ENCODE data around the gene TATDN3.
"Not testable (repeated sequence)": the region's sequence is repeated elsewhere in the genome, so short reads cannot be mapped to it uniquely, and the experiment has no call there.

TATDN3 gene

GRCh38 chr1:212860713-212861581, 69.3 kb downstream of the TATDN3 start:
- Histone ChIP-seq H2BK120ac (ENCODE audit: low read depth, low read length) (no peak overlapping the region), H3K79me1 (ENCODE audit: low read depth, low read length) (peaks cover 9% of the 10 kb centered on the region), H3K4ac (ENCODE audit: low read length) (no peak overlapping the region), H3K27ac (replicated peaks; ENCODE audit: low read length) (no peak overlapping the region), H2AK5ac (ENCODE audit: low read depth, low read length) (no peak overlapping the region), H2BK5ac (ENCODE audit: low read length) (no peak overlapping the region), H3K18ac (ENCODE audit: low read length) (no peak overlapping the region), H2BK12ac (ENCODE audit: low read length) (no peak overlapping the region), H3K9me3 (replicated peaks in 1 of 2; ENCODE audit: control insufficient read depth in 2 of 2, insufficient read depth in 1 of 2, low read depth in 1 of 2, low read length in 2 of 2) (peaks cover 0 to 5% of the 10 kb centered on the region in 2 donors), H3K14ac (ENCODE audit: low read length) (no peak overlapping the region), H2BK15ac (ENCODE audit: low read length) (no peak overlapping the region), H4K91ac (ENCODE audit: low read depth, low read length, poor library complexity) (no peak overlapping the region), H3K23ac (ENCODE audit: low read depth, low read length, poor library complexity) (no peak overlapping the region), H2AFZ (ENCODE audit: low read length) (no peak overlapping the region), H3K4me3 (ENCODE audit: low read length in 2 of 2) (peak overlapping the region in 1 of 2 donors; percentile 72), H3K27me3 (ENCODE audit: control insufficient read depth in 3 of 3, insufficient read depth in 3 of 3, low read depth in 1 of 3, low read length in 3 of 3) (no peaks in the 10 kb centered on the region), H3K4me1 (ENCODE audit: control insufficient read depth in 2 of 2, insufficient read depth in 1 of 2, low read depth in 1 of 2, low read length in 2 of 2) (peaks cover 8 to 9% of the 10 kb centered on the region in 2 donors), H3K4me2 (ENCODE audit: insufficient read depth, low read length, poor library complexity, severe bottlenecking) (no peak overlapping the region), H3K9ac (ENCODE audit: low read depth, low read length, poor library complexity) (no peak overlapping the region), H3K36me3 (replicated peaks in 1 of 2; ENCODE audit: control insufficient read depth in 2 of 2, insufficient read depth in 2 of 2, low read length in 2 of 2) (peaks cover 6 to 46% of the 10 kb centered on the region in 2 donors), H4K8ac (ENCODE audit: low read depth, low read length) (no peak overlapping the region)
- WGBS, 2 donors (ENCODE audit: extremely low coverage in 2 of 2, insufficient read length in 2 of 2, insufficient replicate concordance in 1 of 2): no CpG with 5 or more reads among the region's 5 CpGs
- DNase-seq (ENCODE audit: low spot score): no peak

- no CpG with 5 or more reads among the region's 2 CpGs for WGBS, 2 donors (ENCODE audit: extremely low coverage in 2 of 2, insufficient read length in 2 of 2, insufficient replicate concordance in 1 of 2)
- no peak overlapping the region for H3K4me3 ChIP-seq (ENCODE audit: low read length in 2 of 2)
These were observed 70.5 kb downstream of the TATDN3 start for GRCh38 chr1:212862111-212862690.

GRCh38 chr1:212863345-212863744, 71.7 kb downstream of the TATDN3 start:
- not testable (repeated sequence) for H2BK120ac ChIP-seq (ENCODE audit: low read depth, low read length)

More at GRCh38 chr1:212862111-212862690, 70.5 kb downstream of the TATDN3 start:
- H2BK5ac ChIP-seq (ENCODE audit: low read length): no peak overlapping the region
- peaks cover 6 to 57% of the 10 kb centered on the region in 2 donors for H3K36me3 ChIP-seq (replicated peaks in 1 of 2; ENCODE audit: control insufficient read depth in 2 of 2, insufficient read depth in 2 of 2, low read length in 2 of 2)
- H3K4me2 ChIP-seq (ENCODE audit: insufficient read depth, low read length, poor library complexity, severe bottlenecking): no peak overlapping the region
- no peak overlapping the region for H3K9ac ChIP-seq (ENCODE audit: low read depth, low read length, poor library complexity)
- H3K4me1 ChIP-seq (ENCODE audit: control insufficient read depth in 2 of 2, insufficient read depth in 1 of 2, low read depth in 1 of 2, low read length in 2 of 2): peaks cover 3 to 7% of the 10 kb centered on the region in 2 donors
- no peaks in the 10 kb centered on the region for H3K27me3 ChIP-seq (ENCODE audit: control insufficient read depth in 3 of 3, insufficient read depth in 3 of 3, low read depth in 1 of 3, low read length in 3 of 3)
- H2BK120ac ChIP-seq (ENCODE audit: low read depth, low read length): no peak overlapping the region
- H2BK15ac ChIP-seq (ENCODE audit: low read length): no peak overlapping the region
- no peak overlapping the region for H2AFZ ChIP-seq (ENCODE audit: low read length)
- no peak overlapping the region for H3K14ac ChIP-seq (ENCODE audit: low read length)
- H3K4ac ChIP-seq (ENCODE audit: low read length): no peak overlapping the region
- peaks cover 9% of the 10 kb centered on the region for H3K79me1 ChIP-seq (ENCODE audit: low read depth, low read length)
- DNase-seq (ENCODE audit: low spot score): no peak
- H2BK12ac ChIP-seq (ENCODE audit: low read length): no peak overlapping the region
- no peak overlapping the region for H3K27ac ChIP-seq (replicated peaks; ENCODE audit: low read length)
- no peak overlapping the region for H2AK5ac ChIP-seq (ENCODE audit: low read depth, low read length)
- H4K91ac ChIP-seq (ENCODE audit: low read depth, low read length, poor library complexity): no peak overlapping the region
- H4K8ac ChIP-seq (ENCODE audit: low read depth, low read length): no peak overlapping the region
- H3K23ac ChIP-seq (ENCODE audit: low read depth, low read length, poor library complexity): no peak overlapping the region
- peaks cover 0 to 5% of the 10 kb centered on the region in 2 donors for H3K9me3 ChIP-seq (replicated peaks in 1 of 2; ENCODE audit: control insufficient read depth in 2 of 2, insufficient read depth in 1 of 2, low read depth in 1 of 2, low read length in 2 of 2)
- no peak overlapping the region for H3K18ac ChIP-seq (ENCODE audit: low read length)

GRCh38 chr1:212864201-212864600, 72.5 kb downstream of the TATDN3 start:
- H3K14ac ChIP-seq (ENCODE audit: low read length): no peak overlapping the region
- H3K9ac ChIP-seq (ENCODE audit: low read depth, low read length, poor library complexity): no peak overlapping the region
- H2BK15ac ChIP-seq (ENCODE audit: low read length): no peak overlapping the region
- H2AFZ ChIP-seq (ENCODE audit: low read length): no peak overlapping the region
- H2BK5ac ChIP-seq (ENCODE audit: low read length): no peak overlapping the region
- H3K27ac ChIP-seq (replicated peaks; ENCODE audit: low read length): no peak overlapping the region
- no CpG with 5 or more reads among the region's 4 CpGs for WGBS, 2 donors (ENCODE audit: extremely low coverage in 2 of 2, insufficient read length in 2 of 2, insufficient replicate concordance in 1 of 2)
- DNase-seq (ENCODE audit: low spot score): no peak
- no peak overlapping the region for H4K91ac ChIP-seq (ENCODE audit: low read depth, low read length, poor library complexity)
- H2BK120ac ChIP-seq (ENCODE audit: low read depth, low read length): no peak overlapping the region
- peaks cover 0 to 5% of the 10 kb centered on the region in 2 donors for H3K9me3 ChIP-seq (replicated peaks in 1 of 2; ENCODE audit: control insufficient read depth in 2 of 2, insufficient read depth in 1 of 2, low read depth in 1 of 2, low read length in 2 of 2)
- H3K4ac ChIP-seq (ENCODE audit: low read length): no peak overlapping the region
- H3K79me1 ChIP-seq (ENCODE audit: low read depth, low read length): peaks cover 3% of the 10 kb centered on the region
- H3K36me3 ChIP-seq (replicated peaks in 1 of 2; ENCODE audit: control insufficient read depth in 2 of 2, insufficient read depth in 2 of 2, low read length in 2 of 2): peaks cover 6 to 76% of the 10 kb centered on the region in 2 donors
- H3K4me2 ChIP-seq (ENCODE audit: insufficient read depth, low read length, poor library complexity, severe bottlenecking): no peak overlapping the region
- H3K4me3 ChIP-seq (ENCODE audit: low read length in 2 of 2): no peak overlapping the region
- no peak overlapping the region for H3K23ac ChIP-seq (ENCODE audit: low read depth, low read length, poor library complexity)
- no peak overlapping the region for H3K18ac ChIP-seq (ENCODE audit: low read length)
- H2BK12ac ChIP-seq (ENCODE audit: low read length): no peak overlapping the region
- H4K8ac ChIP-seq (ENCODE audit: low read depth, low read length): no peak overlapping the region
- H2AK5ac ChIP-seq (ENCODE audit: low read depth, low read length): no peak overlapping the region
- H3K27me3 ChIP-seq (ENCODE audit: control insufficient read depth in 3 of 3, insufficient read depth in 3 of 3, low read depth in 1 of 3, low read length in 3 of 3): no peaks in the 10 kb centered on the region
- peaks cover 0 to 7% of the 10 kb centered on the region in 2 donors for H3K4me1 ChIP-seq (ENCODE audit: control insufficient read depth in 2 of 2, insufficient read depth in 1 of 2, low read depth in 1 of 2, low read length in 2 of 2)

More at GRCh38 chr1:212863345-212863744, 71.7 kb downstream of the TATDN3 start:
- H3K27me3 ChIP-seq (ENCODE audit: control insufficient read depth in 3 of 3, insufficient read depth in 3 of 3, low read depth in 1 of 3, low read length in 3 of 3); H3K23ac ChIP-seq (ENCODE audit: low read depth, low read length, poor library complexity); H2AFZ ChIP-seq (ENCODE audit: low read length); H3K9me3 ChIP-seq (replicated peaks in 1 of 2; ENCODE audit: control insufficient read depth in 2 of 2, insufficient read depth in 1 of 2, low read depth in 1 of 2, low read length in 2 of 2); H2BK5ac ChIP-seq (ENCODE audit: low read length); H2BK12ac ChIP-seq (ENCODE audit: low read length); H2BK15ac ChIP-seq (ENCODE audit: low read length); H2AK5ac ChIP-seq (ENCODE audit: low read depth, low read length); DNase-seq (ENCODE audit: low spot score); H3K79me1 ChIP-seq (ENCODE audit: low read depth, low read length); H3K4me2 ChIP-seq (ENCODE audit: insufficient read depth, low read length, poor library complexity, severe bottlenecking); H3K9ac ChIP-seq (ENCODE audit: low read depth, low read length, poor library complexity); H4K91ac ChIP-seq (ENCODE audit: low read depth, low read length, poor library complexity); H3K4me1 ChIP-seq (ENCODE audit: control insufficient read depth in 2 of 2, insufficient read depth in 1 of 2, low read depth in 1 of 2, low read length in 2 of 2); H4K8ac ChIP-seq (ENCODE audit: low read depth, low read length); H3K4ac ChIP-seq (ENCODE audit: low read length); H3K27ac ChIP-seq (replicated peaks; ENCODE audit: low read length); H3K18ac ChIP-seq (ENCODE audit: low read length); H3K14ac ChIP-seq (ENCODE audit: low read length); H3K4me3 ChIP-seq (ENCODE audit: low read length in 2 of 2): not testable (repeated sequence)
- peaks cover 6 to 67% of the 10 kb centered on the region in 2 donors for H3K36me3 ChIP-seq (replicated peaks in 1 of 2; ENCODE audit: control insufficient read depth in 2 of 2, insufficient read depth in 2 of 2, low read length in 2 of 2)
- WGBS, 2 donors (ENCODE audit: extremely low coverage in 2 of 2, insufficient read length in 2 of 2, insufficient replicate concordance in 1 of 2): no CpG with 5 or more reads among the region's 10 CpGs

All from neuronal stem cell (in vitro differentiated cells).